Right renal cortex interstitium (tissue), 3 donors: Measurements from ENCODE around the gene XIST. TPM values are rescaled to one million over a fixed set of nuclear protein-coding genes. Genes with fewer than 3 reads are reported as not detected.
"Not testable (repeated sequence)": the region's sequence is repeated elsewhere in the genome, so short reads cannot be mapped to it uniquely, and the experiment has no call there.

Experiments used
- DNase-seq, 3 donors: peaks; one replicate each; pipeline ENCODE4 v3.0.0-alpha.2; 2013; ENCODE audit warnings: low read depth in 3 of 3, low spot score in 2 of 3
- polyA plus RNA-seq, 3 donors: library from polyadenylated mRNA; unstranded; fragments of 120-200 nt; gene quantifications; one replicate each; pipeline ENCODE4 v1.2.1, GENCODE V29; 2013; ENCODE audit not compliant: insufficient read length in 3 of 3

The XIST gene
- polyA plus RNA-seq, 3 donors: 0.07 to 0.19 (median 0.12) TPM

DNA sequence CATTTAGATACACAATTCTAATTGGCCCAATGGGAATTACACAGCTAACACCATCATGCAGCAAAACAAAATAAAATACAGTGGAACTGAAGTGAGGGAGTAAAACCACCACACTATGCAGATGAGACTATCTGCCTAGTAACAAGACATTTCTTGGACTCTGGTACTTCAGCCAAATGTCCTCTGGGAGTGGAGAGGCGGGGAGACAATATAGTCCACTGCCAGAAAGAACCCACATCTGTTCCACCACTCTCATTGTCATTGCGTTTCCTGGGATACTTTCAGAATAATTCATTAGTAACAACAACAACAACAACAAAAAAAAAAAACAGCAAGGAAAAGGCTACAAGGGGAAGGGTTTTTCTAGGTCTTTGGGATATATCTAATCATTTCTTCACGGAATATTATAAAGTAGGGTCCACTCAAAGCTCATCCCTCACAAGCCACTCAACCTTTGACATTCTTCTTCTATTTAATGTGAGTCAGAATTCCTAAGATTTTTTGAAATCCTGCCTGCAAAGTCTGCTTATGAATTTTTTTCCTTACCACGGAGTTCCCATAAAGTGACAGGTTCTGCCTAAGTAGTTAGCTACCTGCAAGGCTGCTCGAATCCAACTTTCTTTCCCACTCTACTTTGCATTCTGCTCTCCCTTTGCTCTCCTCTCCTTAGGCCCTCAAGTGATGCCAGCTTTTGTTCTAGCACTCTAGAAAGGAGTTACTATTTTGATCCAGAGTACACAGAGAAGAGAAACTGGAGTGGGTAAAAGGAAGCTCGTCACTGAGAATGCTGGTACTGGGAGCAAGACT, 34.9 kb downstream of the XIST start:
- DNase-seq: no peak

DNA sequence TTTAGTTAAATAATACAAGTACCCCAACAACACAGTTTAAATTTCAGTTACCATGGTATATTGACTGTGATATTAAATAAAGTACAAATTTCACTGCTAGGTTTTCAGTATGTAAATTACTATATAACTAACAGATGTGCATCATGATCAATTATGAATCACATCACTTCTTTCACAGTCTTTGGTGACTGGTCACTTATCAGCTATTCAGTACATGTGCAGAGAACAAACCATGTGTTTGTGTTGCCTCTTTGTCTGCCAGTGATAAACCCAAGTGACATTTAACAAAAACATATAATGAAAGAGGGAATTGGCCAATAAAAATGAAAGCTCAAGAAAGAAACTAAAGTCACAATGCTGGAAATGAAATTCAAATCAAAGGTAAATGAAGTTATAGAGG, 40.3 kb downstream of the XIST start:
- DNase-seq: no peak

DNA sequence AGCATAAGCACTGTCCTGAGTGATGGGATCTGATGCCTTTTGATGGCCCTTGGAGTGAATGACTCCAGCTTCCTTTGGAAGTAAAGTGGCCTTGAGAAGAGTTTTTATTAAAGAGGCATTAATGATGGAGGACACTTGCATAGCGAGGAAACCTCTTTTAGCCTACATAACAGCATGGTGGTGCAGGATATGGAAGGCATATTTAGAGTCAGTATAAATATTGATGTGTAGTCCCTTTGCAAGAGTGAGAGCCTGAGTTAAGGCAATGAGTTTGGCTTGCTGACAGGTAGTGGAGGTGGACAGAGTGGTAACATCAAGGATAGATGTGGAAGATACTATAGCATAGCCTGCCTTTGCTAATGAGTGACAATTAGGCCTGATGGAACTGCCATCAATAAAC, 48.4 kb downstream of the XIST start:
- not testable (repeated sequence) for DNase-seq

DNA sequence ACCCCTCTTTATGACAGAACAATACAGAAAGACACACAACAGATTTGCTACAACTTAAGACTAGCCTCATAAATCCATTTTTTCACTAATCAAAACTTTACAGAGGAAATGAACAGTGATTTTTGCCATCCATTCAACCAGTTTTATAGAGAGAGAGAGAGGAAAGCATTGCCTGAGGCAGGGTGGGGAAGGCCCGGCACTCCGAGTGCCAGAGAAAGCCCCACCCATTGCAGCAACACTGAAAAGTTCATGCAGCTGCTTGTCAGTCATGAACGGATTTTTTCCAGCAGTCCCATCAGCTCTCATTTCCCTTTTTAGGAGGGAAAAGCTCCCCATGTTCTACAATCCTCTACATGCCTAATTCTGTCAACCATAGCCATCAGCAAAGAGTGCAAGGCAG, 52.6 kb downstream of the XIST start:
- DNase-seq: no peak

DNA sequence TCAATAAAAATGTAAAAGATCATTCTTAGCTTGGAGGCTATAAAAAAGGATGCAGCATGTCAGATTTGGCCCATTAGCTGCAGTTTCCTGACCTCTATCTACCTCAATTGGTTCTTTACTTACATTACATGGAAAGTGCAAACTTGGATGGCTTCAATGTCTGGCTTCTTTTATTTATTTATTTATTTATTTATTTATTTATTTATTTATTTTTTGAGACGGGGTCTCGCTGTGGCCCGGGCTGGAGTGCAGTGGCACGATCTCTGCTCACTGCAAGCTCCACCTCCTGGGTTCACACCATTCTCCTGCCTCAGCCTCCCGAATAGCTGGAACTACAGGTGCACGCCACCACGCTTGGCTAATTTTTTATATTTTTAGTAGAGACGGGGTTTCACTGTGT, 60.0 kb downstream of the XIST start:
- DNase-seq: not testable (repeated sequence)

DNA sequence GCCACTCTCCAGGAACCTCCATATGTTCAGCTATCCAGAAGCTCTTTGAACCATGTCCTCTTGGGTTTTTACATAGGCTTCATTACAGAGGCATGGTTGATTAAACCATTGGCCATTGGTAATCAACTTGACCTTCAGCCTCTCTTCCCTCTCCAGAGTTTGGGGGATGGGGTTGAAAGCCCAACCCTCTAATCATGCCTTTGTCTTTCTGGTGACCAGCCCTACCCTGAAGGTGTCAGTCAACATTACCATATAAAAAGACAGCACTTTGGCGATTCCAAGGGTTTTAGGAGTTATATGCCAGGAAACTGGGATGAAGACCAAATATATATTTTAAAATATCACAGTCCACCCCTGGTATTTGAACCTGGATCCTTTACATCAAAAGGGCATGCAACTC, 67.0 kb downstream of the XIST start:
- no peak for DNase-seq
